GM23248 (cell line): ENCODE data around the gene ITGB6.

Experiments
- EZH2 ChIP-seq: fragments of 200-600 bp; sonication (generic); IDR thresholded peaks from 2 replicates; pipeline ENCODE4 v1.6.1; 2018; ENCODE audit warnings: antibody characterized with exemption, mild to moderate bottlenecking; ENCODE audit not compliant: insufficient read depth, poor library complexity, severe bottlenecking
- EZH2phosphoT487 ChIP-seq: fragments of 200-600 bp; sonication (generic); IDR thresholded peaks from 2 replicates; pipeline ENCODE4 v1.6.1; 2018; ENCODE audit warnings: antibody characterized with exemption, moderate library complexity, mild to moderate bottlenecking, low read depth; ENCODE audit not compliant: insufficient read depth

DNA sequence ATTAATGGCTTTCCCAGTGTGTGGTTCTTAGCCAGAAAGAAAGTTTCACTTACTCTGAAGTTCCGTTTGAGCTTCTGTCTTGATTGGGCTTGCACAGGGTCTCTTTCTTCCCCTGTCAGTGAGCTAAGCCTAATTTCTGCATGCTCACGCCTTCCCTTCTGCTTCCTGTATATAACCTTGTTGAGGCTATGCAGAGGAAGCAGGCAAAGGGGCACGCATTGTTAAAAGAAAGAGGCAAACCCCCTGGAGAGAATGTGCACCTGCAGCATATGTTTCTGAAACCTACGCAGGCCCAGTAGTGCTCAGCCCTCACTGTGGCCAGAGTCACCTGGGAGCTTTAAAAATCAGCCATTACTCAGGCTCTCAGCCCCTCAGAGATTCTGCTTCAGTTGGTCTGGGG lies 123.2 kb downstream of the ITGB6 start:
- no peak for TF ChIP-seq EZH2phosphoT487
- TF ChIP-seq EZH2 = no peak
